Measurements from ENCODE around the gene ZDHHC21.

Gene ZDHHC21

DNA sequence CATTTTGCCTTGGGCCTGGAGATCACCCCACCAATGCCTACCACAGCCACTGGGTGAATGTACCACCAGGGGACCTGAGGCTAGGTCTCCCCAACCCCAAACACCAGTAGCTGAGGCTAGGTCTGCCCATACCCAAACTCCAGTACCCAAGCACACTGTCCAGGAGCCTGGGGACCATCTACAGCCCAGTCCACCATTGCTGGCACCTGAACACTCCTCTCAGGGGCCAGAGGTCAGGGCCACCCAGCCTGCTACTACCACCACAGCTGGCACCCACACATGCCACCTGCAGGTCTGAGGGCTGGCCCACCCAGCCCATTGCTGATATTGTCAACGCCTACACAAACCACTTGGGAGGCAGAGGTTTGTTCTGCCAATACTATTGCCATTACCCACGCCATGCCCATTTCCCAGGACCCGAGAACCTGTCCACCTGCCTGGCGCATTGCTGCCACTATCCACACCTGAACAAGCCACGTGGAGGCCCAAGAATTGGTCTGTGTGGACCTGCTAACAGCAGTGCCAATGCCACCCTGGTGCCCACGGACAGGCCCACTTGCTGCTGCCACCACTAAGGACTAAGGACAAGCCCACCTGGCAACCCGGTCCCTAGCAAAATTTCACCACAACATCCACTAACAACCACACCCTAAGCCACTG lies 59.2 kb downstream of the ZDHHC21 start:
- Histone ChIP-seq H3K18ac (ENCODE audit: low read length) (no peak overlapping the region), H3K23ac (ENCODE audit: low read length) (no peak overlapping the region), H2BK120ac (ENCODE audit: low read depth, low read length) (no peak overlapping the region), H3K4me1 (ENCODE audit: control insufficient read depth, low read depth, low read length) (no peaks in the 10 kb centered on the region), H3K36me3 (ENCODE audit: control insufficient read depth, insufficient read depth, low read length) (no peaks in the 10 kb centered on the region), H3K4me2 (ENCODE audit: low read length) (no peak overlapping the region), H3K9ac (ENCODE audit: low read length) (no peak overlapping the region), H3K79me1 (ENCODE audit: low read length) (peaks cover 6% of the 10 kb centered on the region), H3K79me2 (ENCODE audit: control insufficient read depth, insufficient read depth, low read length) (no peaks in the 10 kb centered on the region), H2BK5ac (ENCODE audit: low read length) (no peak overlapping the region), H4K5ac (ENCODE audit: low read length) (no peak overlapping the region), H3K4me3 (ENCODE audit: low read length) (no peak overlapping the region), H3K4ac (ENCODE audit: low read depth, low read length) (no peak overlapping the region), H3K56ac (ENCODE audit: low read length) (no peak overlapping the region), H2BK15ac (replicated peaks; ENCODE audit: low read depth) (no peak overlapping the region), H2AK5ac (ENCODE audit: low read length) (no peak overlapping the region), H3K27me3 (ENCODE audit: insufficient read depth, low read length, poor library complexity) (no peaks in the 10 kb centered on the region), H3K27ac (ENCODE audit: low read depth, low read length) (no peak overlapping the region), H4K8ac (ENCODE audit: low read depth, low read length) (no peak overlapping the region)
- no peak for DNase-seq
- WGBS (ENCODE audit: extremely low coverage, insufficient coverage, low lambda C conversion rate): no CpG with 5 or more reads among the region's 7 CpGs

DNA sequence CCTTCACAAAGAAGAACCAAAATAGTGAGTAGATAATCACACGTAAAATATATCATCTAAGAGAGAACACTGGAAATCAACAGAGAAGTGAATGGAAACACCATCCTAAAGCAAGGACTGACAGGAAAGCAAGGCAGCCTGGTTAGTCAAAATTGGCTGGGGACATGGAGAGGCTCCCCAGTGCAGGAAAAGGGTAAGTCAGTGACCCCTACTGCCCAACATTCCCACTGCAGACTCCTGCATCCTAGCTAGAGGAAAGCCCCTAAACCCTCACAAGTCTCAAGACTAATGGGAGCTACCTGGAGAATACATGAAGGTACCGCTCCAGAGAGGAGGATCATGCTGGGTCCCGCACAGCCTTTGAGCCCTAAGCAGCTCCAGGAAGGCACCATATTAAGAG lies 60.1 kb downstream of the ZDHHC21 start:
- Histone ChIP-seq H2BK5ac (ENCODE audit: low read length) (no peak overlapping the region), H4K8ac (ENCODE audit: low read depth, low read length) (no peak overlapping the region), H2BK15ac (replicated peaks; ENCODE audit: low read depth) (no peak overlapping the region), H3K4me1 (ENCODE audit: control insufficient read depth, low read depth, low read length) (no peaks in the 10 kb centered on the region), H3K79me1 (ENCODE audit: low read length) (peaks cover 6% of the 10 kb centered on the region), H3K4ac (ENCODE audit: low read depth, low read length) (no peak overlapping the region), H3K56ac (ENCODE audit: low read length) (no peak overlapping the region), H2BK120ac (ENCODE audit: low read depth, low read length) (no peak overlapping the region), H3K79me2 (ENCODE audit: control insufficient read depth, insufficient read depth, low read length) (no peaks in the 10 kb centered on the region), H2AK5ac (ENCODE audit: low read length) (no peak overlapping the region), H3K27ac (ENCODE audit: low read depth, low read length) (no peak overlapping the region), H3K18ac (ENCODE audit: low read length) (no peak overlapping the region), H3K4me2 (ENCODE audit: low read length) (no peak overlapping the region), H4K5ac (ENCODE audit: low read length) (no peak overlapping the region), H3K23ac (ENCODE audit: low read length) (no peak overlapping the region), H3K36me3 (ENCODE audit: control insufficient read depth, insufficient read depth, low read length) (no peaks in the 10 kb centered on the region), H3K27me3 (ENCODE audit: insufficient read depth, low read length, poor library complexity) (no peaks in the 10 kb centered on the region), H3K4me3 (ENCODE audit: low read length) (no peak overlapping the region), H3K9ac (ENCODE audit: low read length) (no peak overlapping the region)
- DNase-seq: peak; percentile 41
- no CpG with 5 or more reads among the region's 3 CpGs for WGBS (ENCODE audit: extremely low coverage, insufficient coverage, low lambda C conversion rate)

DNA sequence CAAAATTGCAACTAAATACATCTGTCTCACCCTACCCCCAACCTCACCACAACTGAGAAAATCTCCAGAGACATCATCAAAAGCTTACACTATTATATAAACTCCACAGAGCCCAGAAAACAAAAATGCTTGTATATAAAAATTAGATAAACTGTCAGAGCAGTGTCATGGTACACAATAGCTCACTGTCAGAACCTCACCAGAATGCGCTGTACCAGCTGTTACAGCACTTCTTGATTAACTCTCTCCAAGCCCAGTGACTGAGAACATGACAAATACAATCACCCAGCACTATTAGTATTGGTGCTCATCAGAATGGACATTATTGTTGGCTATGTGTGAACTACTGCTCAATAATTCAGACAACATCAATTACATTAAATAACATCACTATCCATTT lies 65.7 kb downstream of the ZDHHC21 start:
- no peaks in the 10 kb centered on the region for H3K4me1 ChIP-seq (ENCODE audit: control insufficient read depth, low read depth, low read length)
- no peak overlapping the region for H4K8ac ChIP-seq (ENCODE audit: low read depth, low read length)
- H3K9ac ChIP-seq (ENCODE audit: low read length): no peak overlapping the region
- H3K18ac ChIP-seq (ENCODE audit: low read length): no peak overlapping the region
- no peak overlapping the region for H3K23ac ChIP-seq (ENCODE audit: low read length)
- no peak overlapping the region for H3K4me3 ChIP-seq (ENCODE audit: low read length)
- H3K56ac ChIP-seq (ENCODE audit: low read length): no peak overlapping the region
- H3K4me2 ChIP-seq (ENCODE audit: low read length): no peak overlapping the region
- no peaks in the 10 kb centered on the region for H3K27me3 ChIP-seq (ENCODE audit: insufficient read depth, low read length, poor library complexity)
- H2AK5ac ChIP-seq (ENCODE audit: low read length): no peak overlapping the region
- H3K4ac ChIP-seq (ENCODE audit: low read depth, low read length): no peak overlapping the region
- H4K5ac ChIP-seq (ENCODE audit: low read length): no peak overlapping the region
- H3K36me3 ChIP-seq (ENCODE audit: control insufficient read depth, insufficient read depth, low read length): no peaks in the 10 kb centered on the region
- no CpG with 5 or more reads among the region's 1 CpG for WGBS (ENCODE audit: extremely low coverage, insufficient coverage, low lambda C conversion rate)
- no peak overlapping the region for H2BK5ac ChIP-seq (ENCODE audit: low read length)
- no peak for DNase-seq
- no peak overlapping the region for H2BK120ac ChIP-seq (ENCODE audit: low read depth, low read length)
- no peaks in the 10 kb centered on the region for H3K79me1 ChIP-seq (ENCODE audit: low read length)
- H3K27ac ChIP-seq (ENCODE audit: low read depth, low read length): no peak overlapping the region
- no peak overlapping the region for H2BK15ac ChIP-seq (replicated peaks; ENCODE audit: low read depth)
- H3K79me2 ChIP-seq (ENCODE audit: control insufficient read depth, insufficient read depth, low read length): no peaks in the 10 kb centered on the region

DNA sequence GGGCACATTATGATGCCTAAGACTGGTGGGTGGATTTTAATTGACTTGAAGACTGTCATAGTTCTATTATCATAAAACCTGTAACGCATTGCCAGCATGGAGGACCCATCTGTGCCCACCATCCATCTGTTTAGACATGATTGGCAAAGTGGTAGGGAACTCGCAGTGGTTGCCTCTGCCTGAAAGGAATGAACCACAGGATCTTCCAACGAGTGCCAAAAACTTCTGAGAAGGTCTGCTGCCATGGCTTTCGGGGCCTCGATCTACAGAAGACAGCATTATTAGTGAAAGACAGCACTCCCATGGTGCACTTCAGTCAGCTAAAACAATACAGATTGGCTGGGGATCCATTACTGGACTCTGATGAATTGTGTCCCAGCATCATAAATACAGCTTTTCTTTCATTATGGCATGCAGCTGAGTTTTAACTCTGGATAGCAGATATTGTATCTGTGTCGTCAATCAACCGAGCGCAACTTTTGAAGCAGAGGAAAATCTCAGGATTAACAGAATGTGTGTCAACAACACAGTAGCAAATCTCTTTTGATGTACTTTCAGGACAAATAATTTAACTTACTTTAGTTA lies 74.3 kb downstream of the ZDHHC21 start:
- Histone ChIP-seq H3K9ac (ENCODE audit: low read length) (no peak overlapping the region), H3K4me3 (ENCODE audit: low read length) (no peak overlapping the region), H3K27ac (ENCODE audit: low read depth, low read length) (no peak overlapping the region), H2BK120ac (ENCODE audit: low read depth, low read length) (no peak overlapping the region), H2AK5ac (ENCODE audit: low read length) (no peak overlapping the region), H3K18ac (ENCODE audit: low read length) (no peak overlapping the region), H3K79me2 (ENCODE audit: control insufficient read depth, insufficient read depth, low read length) (no peaks in the 10 kb centered on the region), H3K4me1 (ENCODE audit: control insufficient read depth, low read depth, low read length) (no peaks in the 10 kb centered on the region), H3K4me2 (ENCODE audit: low read length) (no peak overlapping the region), H3K4ac (ENCODE audit: low read depth, low read length) (no peak overlapping the region), H3K27me3 (ENCODE audit: insufficient read depth, low read length, poor library complexity) (no peaks in the 10 kb centered on the region), H3K79me1 (ENCODE audit: low read length) (no peaks in the 10 kb centered on the region), H2BK15ac (replicated peaks; ENCODE audit: low read depth) (no peak overlapping the region), H3K23ac (ENCODE audit: low read length) (no peak overlapping the region), H4K5ac (ENCODE audit: low read length) (no peak overlapping the region), H3K56ac (ENCODE audit: low read length) (no peak overlapping the region), H3K36me3 (ENCODE audit: control insufficient read depth, insufficient read depth, low read length) (no peaks in the 10 kb centered on the region), H4K8ac (ENCODE audit: low read depth, low read length) (no peak overlapping the region), H2BK5ac (ENCODE audit: low read length) (no peak overlapping the region)
- whole genome bisulfite sequencing (ENCODE audit: extremely low coverage, insufficient coverage, low lambda C conversion rate): no CpG with 5 or more reads among the region's 8 CpGs
- no peak for DNase-seq

DNA sequence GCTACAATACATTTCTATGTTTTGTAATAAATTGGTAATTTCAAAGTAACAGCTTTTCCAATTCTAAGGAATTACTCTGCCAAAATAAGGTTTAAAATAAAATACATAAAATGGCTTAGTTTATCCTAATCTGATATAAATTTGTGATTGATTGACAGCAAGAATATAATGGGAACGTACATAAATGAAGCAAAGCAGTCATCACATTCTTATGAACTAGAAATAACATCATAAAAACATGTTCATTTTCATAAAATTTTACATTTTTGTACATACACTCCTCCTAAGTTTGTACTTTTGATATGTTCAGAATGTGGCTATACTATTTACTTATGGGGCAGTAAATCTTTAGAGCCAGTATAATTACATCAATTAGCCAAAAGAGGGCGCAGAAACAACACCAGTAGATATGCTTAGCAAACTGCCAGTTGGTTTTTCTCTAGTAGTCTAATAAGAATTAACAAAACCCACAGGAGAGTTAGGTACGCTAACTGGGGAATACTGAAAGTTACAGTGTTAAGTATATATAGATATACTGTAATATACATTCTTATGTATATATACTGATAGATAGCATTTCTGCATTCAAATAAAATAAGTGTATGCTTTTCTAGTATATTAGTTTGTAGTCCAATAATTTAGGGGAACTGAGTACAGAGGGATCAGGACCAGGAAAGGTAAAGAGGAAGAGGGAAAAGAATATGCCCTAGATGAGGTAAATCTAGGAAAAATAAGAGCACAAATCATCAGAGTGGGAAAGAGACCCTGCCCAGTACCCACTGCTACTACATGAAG lies 76.8 kb downstream of the ZDHHC21 start:
- H3K27me3 ChIP-seq (ENCODE audit: insufficient read depth, low read length, poor library complexity): no peaks in the 10 kb centered on the region
- no peak overlapping the region for H3K27ac ChIP-seq (ENCODE audit: low read depth, low read length)
- H3K4me2 ChIP-seq (ENCODE audit: low read length): no peak overlapping the region
- no peak overlapping the region for H2AK5ac ChIP-seq (ENCODE audit: low read length)
- no peaks in the 10 kb centered on the region for H3K4me1 ChIP-seq (ENCODE audit: control insufficient read depth, low read depth, low read length)
- H2BK120ac ChIP-seq (ENCODE audit: low read depth, low read length): no peak overlapping the region
- H3K79me1 ChIP-seq (ENCODE audit: low read length): no peaks in the 10 kb centered on the region
- peak; percentile 59 for DNase-seq
- H3K4me3 ChIP-seq (ENCODE audit: low read length): no peak overlapping the region
- H3K56ac ChIP-seq (ENCODE audit: low read length): no peak overlapping the region
- H3K9ac ChIP-seq (ENCODE audit: low read length): no peak overlapping the region
- H3K36me3 ChIP-seq (ENCODE audit: control insufficient read depth, insufficient read depth, low read length): no peaks in the 10 kb centered on the region
- H3K79me2 ChIP-seq (ENCODE audit: control insufficient read depth, insufficient read depth, low read length): no peaks in the 10 kb centered on the region
- no peak overlapping the region for H2BK15ac ChIP-seq (replicated peaks; ENCODE audit: low read depth)
- no peak overlapping the region for H3K4ac ChIP-seq (ENCODE audit: low read depth, low read length)
- no peak overlapping the region for H3K23ac ChIP-seq (ENCODE audit: low read length)
- H2BK5ac ChIP-seq (ENCODE audit: low read length): no peak overlapping the region
- H3K18ac ChIP-seq (ENCODE audit: low read length): no peak overlapping the region
- no CpG with 5 or more reads among the region's 3 CpGs for WGBS (ENCODE audit: extremely low coverage, insufficient coverage, low lambda C conversion rate)
- H4K8ac ChIP-seq (ENCODE audit: low read depth, low read length): no peak overlapping the region
- H4K5ac ChIP-seq (ENCODE audit: low read length): no peak overlapping the region
